Smooth muscle cell (in vitro differentiated cells): ENCODE measurements around the gene ZNF423. TPM values are rescaled to one million over a fixed set of nuclear protein-coding genes. Genes with fewer than 3 reads are reported as not detected.

ENCODE experiments used
- DNase-seq: peaks from one replicate; lab custom pipeline; 2025; ENCODE audit not compliant: unreplicated experiment; lab: John Stamatoyannopoulos, UW
- H2AFZ ChIP-seq: fragments of 200-600 bp; sonication (generic); 2 replicates; pipeline ENCODE4 v1.6.0; 2016; ENCODE audit warnings: antibody characterized with exemption, low read depth, mild to moderate bottlenecking
- H3F3A ChIP-seq: fragments of 200-600 bp; sonication (generic); 2 replicates; pipeline ENCODE4 v1.6.0; 2017; ENCODE audit warnings: antibody characterized with exemption, low read depth
- H3K27ac ChIP-seq: fragments of 200-600 bp; sonication (generic); 2 replicates; pipeline ENCODE4 v1.5.1; 2016; ENCODE audit warnings: low read depth, mild to moderate bottlenecking
- H3K27me3 ChIP-seq: fragments of 200-600 bp; sonication (generic); 2 replicates; pipeline ENCODE4 v1.6.1; 2016; ENCODE audit warnings: low read depth, mild to moderate bottlenecking
- H3K36me3 ChIP-seq: fragments of 200-600 bp; sonication (generic); 2 replicates; pipeline ENCODE4 v1.5.1; 2016; ENCODE audit warnings: low read depth
- H3K4me1 ChIP-seq: fragments of 200-600 bp; sonication (generic); 2 replicates; pipeline ENCODE4 v1.5.1; 2016; ENCODE audit warnings: low read depth
- H3K4me2 ChIP-seq: fragments of 200-600 bp; sonication (generic); 2 replicates; pipeline ENCODE4 v1.6.0; 2016; ENCODE audit warnings: mild to moderate bottlenecking
- H3K4me3 ChIP-seq: fragments of 200-600 bp; sonication (generic); 2 replicates; pipeline ENCODE4 v1.5.1; 2016; ENCODE audit warnings: mild to moderate bottlenecking
- H3K79me2 ChIP-seq: fragments of 200-600 bp; sonication (generic); 2 replicates; pipeline ENCODE4 v1.6.0; 2016; ENCODE audit warnings: low read depth, mild to moderate bottlenecking
- H3K9ac ChIP-seq: fragments of 200-600 bp; sonication (generic); 2 replicates; pipeline ENCODE4 v1.6.0; 2016; ENCODE audit warnings: low read depth
- H3K9me3 ChIP-seq: fragments of 200-600 bp; sonication (generic); replicated peaks from 2 replicates; pipeline ENCODE4 v1.5.1; 2016; ENCODE audit warnings: low read depth
- H4K20me1 ChIP-seq: fragments of 200-600 bp; sonication (generic); 2 replicates; pipeline ENCODE4 v1.6.0; 2016; ENCODE audit warnings: low read depth
- WGBS: methylation state at CpG from one replicate; pipeline ENCODE4 v1.1.7; 2016; ENCODE audit warnings: low lambda C conversion rate; 5-methylcytosine and 5-hydroxymethylcytosine counted together
- polyA plus RNA-seq: library from polyadenylated mRNA; unstranded; fragments of >200 nt; fragmentation: Nextera tagmentation; extraction: Ambion mirVana; gene quantifications from 2 replicates; pipeline ENCODE4 v1.2.1, GENCODE V29; 2016
- total RNA-seq: library from RNA; depleted of rRNA; stranded (reverse); fragments of >200 nt; gene quantifications from 2 replicates; pipeline ENCODE4 v1.2.3, GENCODE V29; 2014
- TF ChIP-seq, protein P1 (sequence below): fragments of 200-600 bp; sonication (generic); IDR thresholded peaks from 2 replicates; pipeline ENCODE4 v1.5.1; 2017; ENCODE audit warnings: borderline replicate concordance, mild to moderate bottlenecking, antibody characterized with exemption; ENCODE audit not compliant: insufficient read depth, poor library complexity, severe bottlenecking

The ZNF423 gene
- total and polyA plus RNA-seq, 2 experiments from 2014 or later = 6.9 to 7.0 TPM

DNA sequence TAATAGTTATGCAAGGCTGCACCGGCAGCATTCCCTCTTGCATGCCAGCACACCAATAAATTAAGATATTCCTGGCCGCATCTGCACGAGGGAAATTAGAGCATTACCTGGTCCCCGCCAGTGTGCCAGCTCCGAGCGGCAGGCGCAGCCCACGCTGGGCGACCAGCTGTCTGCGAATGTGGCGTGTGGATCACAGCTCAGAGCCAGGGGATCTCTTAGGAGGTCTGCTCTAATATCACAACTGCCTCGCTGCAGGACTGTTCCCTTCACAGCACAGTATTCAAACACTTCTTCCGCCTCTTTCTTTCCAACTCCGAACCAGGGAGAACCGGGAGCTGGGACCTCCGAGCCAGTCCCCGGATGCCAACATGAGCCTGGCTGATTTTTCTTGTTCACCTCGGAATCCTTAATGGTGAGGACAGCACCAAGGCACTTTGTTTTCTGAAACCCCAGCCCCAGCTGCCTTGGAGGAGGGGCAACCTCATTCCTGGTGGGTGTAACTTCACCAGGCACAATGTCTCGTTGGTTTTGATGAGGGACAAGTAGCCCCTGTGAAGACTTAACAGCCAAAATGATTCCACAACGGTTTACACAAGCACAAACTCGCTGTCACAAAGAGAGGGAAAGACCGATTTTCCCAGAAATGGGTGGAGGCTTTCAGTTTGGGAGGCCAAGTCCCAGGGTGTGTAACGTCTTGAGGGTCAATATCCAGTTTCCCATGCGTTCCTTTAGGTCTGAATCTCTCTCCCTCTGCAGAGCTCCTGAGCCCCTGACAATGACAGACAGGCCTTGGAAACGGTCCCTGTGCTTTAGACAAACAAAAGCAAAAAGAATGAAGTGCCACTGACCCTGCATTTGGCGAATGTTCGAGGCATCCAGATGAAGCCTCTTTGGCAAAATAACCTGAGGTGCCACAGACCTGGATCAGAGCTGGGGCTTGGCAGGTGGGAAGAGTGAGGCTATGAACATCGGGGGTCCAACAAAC, 269.2 kb downstream of the ZNF423 start:
- no peaks in the 10 kb centered on the region for H4K20me1 ChIP-seq
- H3K79me2 ChIP-seq = no peaks in the 10 kb centered on the region
- H3K4me3 ChIP-seq = no peak overlapping the region
- TF ChIP-seq, protein P1, sequence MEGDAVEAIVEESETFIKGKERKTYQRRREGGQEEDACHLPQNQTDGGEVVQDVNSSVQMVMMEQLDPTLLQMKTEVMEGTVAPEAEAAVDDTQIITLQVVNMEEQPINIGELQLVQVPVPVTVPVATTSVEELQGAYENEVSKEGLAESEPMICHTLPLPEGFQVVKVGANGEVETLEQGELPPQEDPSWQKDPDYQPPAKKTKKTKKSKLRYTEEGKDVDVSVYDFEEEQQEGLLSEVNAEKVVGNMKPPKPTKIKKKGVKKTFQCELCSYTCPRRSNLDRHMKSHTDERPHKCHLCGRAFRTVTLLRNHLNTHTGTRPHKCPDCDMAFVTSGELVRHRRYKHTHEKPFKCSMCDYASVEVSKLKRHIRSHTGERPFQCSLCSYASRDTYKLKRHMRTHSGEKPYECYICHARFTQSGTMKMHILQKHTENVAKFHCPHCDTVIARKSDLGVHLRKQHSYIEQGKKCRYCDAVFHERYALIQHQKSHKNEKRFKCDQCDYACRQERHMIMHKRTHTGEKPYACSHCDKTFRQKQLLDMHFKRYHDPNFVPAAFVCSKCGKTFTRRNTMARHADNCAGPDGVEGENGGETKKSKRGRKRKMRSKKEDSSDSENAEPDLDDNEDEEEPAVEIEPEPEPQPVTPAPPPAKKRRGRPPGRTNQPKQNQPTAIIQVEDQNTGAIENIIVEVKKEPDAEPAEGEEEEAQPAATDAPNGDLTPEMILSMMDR = no peak
- H3K9me3 ChIP-seq = no peaks in the 10 kb centered on the region
- no peaks in the 10 kb centered on the region for H3K36me3 ChIP-seq
- no peaks in the 10 kb centered on the region for H3F3A ChIP-seq
- WGBS = 92% methylated on average over 28 of the region's 28 CpGs
- no peak for DNase-seq
- peaks cover 6% of the 10 kb centered on the region for H3K4me1 ChIP-seq
- H3K9ac ChIP-seq = no peak overlapping the region
- H3K4me2 ChIP-seq = no peak overlapping the region
- no peaks in the 10 kb centered on the region for H3K27me3 ChIP-seq
- H2AFZ ChIP-seq = no peak overlapping the region
- H3K27ac ChIP-seq = no peak overlapping the region

DNA sequence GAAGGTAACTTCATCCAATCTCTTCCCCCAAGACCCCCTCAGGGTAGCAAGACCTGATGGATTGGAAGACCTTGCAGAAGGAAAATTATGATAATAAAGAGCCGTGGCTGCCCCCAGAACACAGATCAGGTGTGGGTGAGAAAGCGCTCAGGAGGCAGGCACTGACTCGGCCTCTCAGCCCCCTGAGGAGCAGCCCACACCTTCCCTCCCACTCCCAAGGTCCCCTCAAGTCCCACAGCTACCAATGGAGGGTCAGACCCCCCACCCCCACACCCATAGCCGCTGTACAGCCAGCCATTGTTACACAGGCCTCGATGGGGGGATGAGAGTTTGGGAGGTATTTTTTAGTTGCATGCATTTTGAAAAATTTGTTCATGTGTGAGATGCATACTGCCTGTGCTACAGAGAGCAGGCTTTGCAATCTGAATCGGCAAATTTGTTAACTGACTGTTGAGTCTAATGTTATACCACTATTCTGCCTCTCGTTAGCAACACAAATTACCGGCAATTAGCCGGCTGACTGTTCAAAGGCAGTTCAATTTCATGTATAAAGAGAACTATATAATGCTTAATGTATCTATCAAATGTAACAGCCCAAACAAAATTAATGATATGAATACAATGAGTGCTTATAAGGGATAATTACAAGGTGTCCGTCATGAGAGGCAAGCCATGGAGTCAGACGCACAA, 270.6 kb downstream of the ZNF423 start:
- DNase-seq = no peak
- Histone ChIP-seq H3K9ac (no peak overlapping the region), H3K4me1 (peaks cover 6% of the 10 kb centered on the region), H3K27ac (no peak overlapping the region), H3K4me3 (no peak overlapping the region), H3K79me2 (no peaks in the 10 kb centered on the region), H3K27me3 (no peaks in the 10 kb centered on the region), H2AFZ (no peak overlapping the region), H3K9me3 (no peaks in the 10 kb centered on the region), H3K36me3 (no peaks in the 10 kb centered on the region), H3K4me2 (no peak overlapping the region), H4K20me1 (no peaks in the 10 kb centered on the region), H3F3A (no peaks in the 10 kb centered on the region)
- 92% methylated on average over 11 of the region's 11 CpGs for WGBS
- TF ChIP-seq, protein P1 = no peak

DNA sequence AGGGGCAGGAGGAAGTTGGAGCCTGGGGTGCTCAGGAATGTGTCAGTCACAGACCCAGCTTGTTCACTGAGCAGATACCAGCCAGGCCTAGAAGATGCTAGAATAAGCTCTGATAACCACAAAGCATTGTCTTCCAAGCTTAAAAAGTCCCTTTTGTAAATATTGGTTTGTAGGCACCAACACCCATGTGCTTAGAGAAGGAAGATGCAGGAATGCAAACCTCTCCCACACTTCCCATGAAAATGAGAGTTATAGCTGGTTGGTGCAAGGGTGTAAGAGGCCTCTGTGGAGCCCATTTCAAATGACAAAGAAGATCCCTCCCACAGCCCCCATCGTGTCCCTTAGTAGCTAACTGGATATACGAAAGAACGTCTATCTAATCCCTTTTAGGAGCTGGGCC, 272.0 kb downstream of the ZNF423 start:
- Histone ChIP-seq H3K4me3 (no peak overlapping the region), H3K27me3 (no peaks in the 10 kb centered on the region), H3K27ac (no peak overlapping the region), H3K9me3 (no peaks in the 10 kb centered on the region), H3K9ac (no peak overlapping the region), H3K4me1 (no peaks in the 10 kb centered on the region), H4K20me1 (no peaks in the 10 kb centered on the region), H3K79me2 (no peaks in the 10 kb centered on the region), H3K4me2 (no peak overlapping the region), H3F3A (no peaks in the 10 kb centered on the region), H3K36me3 (no peaks in the 10 kb centered on the region), H2AFZ (no peak overlapping the region)
- no peak for DNase-seq
- 67% methylated on average over 3 of the region's 3 CpGs for WGBS
- TF ChIP-seq, protein P1 = no peak
